Mesothelial cell of epicardium (in vitro differentiated cells): Measurements from ENCODE around the gene ITPR1. TPM values are rescaled to one million over a fixed set of nuclear protein-coding genes. Genes with fewer than 3 reads are reported as not detected.

ENCODE experiments used
- DNase-seq, 2 experiments: peaks; one replicate each; pipeline ENCODE4 v3.0.0; 2021; ENCODE audit warnings: low spot score in 2 of 2; ENCODE audit not compliant: unreplicated experiment in 2 of 2
- H3K27ac Mint-ChIP-seq: 2 replicates; pipeline ENCODE4 v1.8.0; 2021; ENCODE audit warnings: mixed read lengths
- H3K27me3 Mint-ChIP-seq: 2 replicates; pipeline ENCODE4 v1.8.0; 2021; ENCODE audit warnings: low read depth, mixed read lengths
- H3K36me3 Mint-ChIP-seq: 2 replicates; pipeline ENCODE4 v1.8.0; 2021; ENCODE audit warnings: mixed read lengths
- H3K4me1 Mint-ChIP-seq: 2 replicates; pipeline ENCODE4 v1.8.0; 2021; ENCODE audit warnings: mixed read lengths
- H3K4me3 Mint-ChIP-seq: 2 replicates; pipeline ENCODE4 v1.8.0; 2021; ENCODE audit warnings: mild to moderate bottlenecking, moderate library complexity, mixed read lengths
- H3K9me3 Mint-ChIP-seq: 2 replicates; pipeline ENCODE4 v1.8.0; 2021; ENCODE audit warnings: mixed read lengths
- total RNA-seq: library from RNA; stranded (reverse); gene quantifications from 3 replicates; pipeline ENCODE4 v1.2.1, GENCODE V29; 2021
- TF ChIP-seq, protein P1 (sequence below): fragments of 200-600 bp; sonication (generic); IDR thresholded peaks from one replicate; pipeline ENCODE4 v1.5.0; 2021; ENCODE audit warnings: antibody characterized with exemption; ENCODE audit not compliant: unreplicated experiment

Gene ITPR1
- total RNA-seq, 1 donor from 2014 or later: 21.3 TPM

GRCh38 chr3:4623421-4623999 lies 130.4 kb downstream of the ITPR1 start:
- H3K4me3 Mint-ChIP-seq: no peak overlapping the region

DNA sequence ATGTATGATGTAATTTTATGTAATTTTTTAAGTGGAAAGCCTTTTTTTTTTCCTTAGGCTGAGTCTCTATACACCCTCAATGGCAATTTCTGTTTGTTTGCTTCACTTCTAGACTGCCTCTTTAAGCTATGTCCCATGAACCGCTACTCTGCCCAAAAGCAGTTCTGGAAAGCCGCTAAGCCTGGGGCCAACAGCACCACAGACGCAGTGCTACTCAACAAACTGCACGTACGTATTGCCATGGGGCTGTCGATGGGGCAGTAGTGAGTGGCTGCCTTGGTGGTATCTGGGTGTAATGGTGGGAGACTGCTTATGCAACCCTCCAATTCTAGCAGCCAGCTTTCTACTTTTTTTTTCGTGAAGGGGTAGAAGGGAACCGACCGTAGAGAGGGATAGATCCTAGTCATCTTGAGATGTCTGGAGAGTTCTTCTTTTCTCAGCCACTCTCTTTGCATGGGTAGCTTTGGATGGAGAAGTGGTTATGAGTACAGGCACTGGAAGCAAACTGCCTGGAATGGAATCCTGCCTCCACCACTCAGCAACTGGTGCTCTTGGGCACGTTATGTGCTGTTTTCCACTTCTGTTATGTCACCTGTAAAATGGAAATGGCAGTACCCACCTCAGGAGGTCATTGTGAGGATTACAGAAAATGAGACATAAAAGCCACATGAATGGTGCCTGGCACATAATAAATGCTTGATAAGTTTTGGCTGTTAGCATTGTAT lies 134.7 kb downstream of the ITPR1 start:
- Mint-ChIP-seq H3K4me1 (no peaks in the 10 kb centered on the region), H3K27me3 (no peaks in the 10 kb centered on the region), H3K27ac (no peak overlapping the region), H3K9me3 (no peaks in the 10 kb centered on the region), H3K4me3 (no peak overlapping the region), H3K36me3 (no peaks in the 10 kb centered on the region)
- no peak for DNase-seq
- TF ChIP-seq, protein P1, sequence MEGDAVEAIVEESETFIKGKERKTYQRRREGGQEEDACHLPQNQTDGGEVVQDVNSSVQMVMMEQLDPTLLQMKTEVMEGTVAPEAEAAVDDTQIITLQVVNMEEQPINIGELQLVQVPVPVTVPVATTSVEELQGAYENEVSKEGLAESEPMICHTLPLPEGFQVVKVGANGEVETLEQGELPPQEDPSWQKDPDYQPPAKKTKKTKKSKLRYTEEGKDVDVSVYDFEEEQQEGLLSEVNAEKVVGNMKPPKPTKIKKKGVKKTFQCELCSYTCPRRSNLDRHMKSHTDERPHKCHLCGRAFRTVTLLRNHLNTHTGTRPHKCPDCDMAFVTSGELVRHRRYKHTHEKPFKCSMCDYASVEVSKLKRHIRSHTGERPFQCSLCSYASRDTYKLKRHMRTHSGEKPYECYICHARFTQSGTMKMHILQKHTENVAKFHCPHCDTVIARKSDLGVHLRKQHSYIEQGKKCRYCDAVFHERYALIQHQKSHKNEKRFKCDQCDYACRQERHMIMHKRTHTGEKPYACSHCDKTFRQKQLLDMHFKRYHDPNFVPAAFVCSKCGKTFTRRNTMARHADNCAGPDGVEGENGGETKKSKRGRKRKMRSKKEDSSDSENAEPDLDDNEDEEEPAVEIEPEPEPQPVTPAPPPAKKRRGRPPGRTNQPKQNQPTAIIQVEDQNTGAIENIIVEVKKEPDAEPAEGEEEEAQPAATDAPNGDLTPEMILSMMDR: no peak

More at GRCh38 chr3:4623421-4623999, 130.4 kb downstream of the ITPR1 start:
- no peak for DNase-seq
- TF ChIP-seq, protein P1: no peak
- H3K27ac Mint-ChIP-seq: no peak overlapping the region
- H3K4me1 Mint-ChIP-seq: no peaks in the 10 kb centered on the region
- peaks cover 10% of the 10 kb centered on the region for H3K9me3 Mint-ChIP-seq
- H3K27me3 Mint-ChIP-seq: peaks cover 22% of the 10 kb centered on the region
- peaks cover 6% of the 10 kb centered on the region for H3K36me3 Mint-ChIP-seq

DNA sequence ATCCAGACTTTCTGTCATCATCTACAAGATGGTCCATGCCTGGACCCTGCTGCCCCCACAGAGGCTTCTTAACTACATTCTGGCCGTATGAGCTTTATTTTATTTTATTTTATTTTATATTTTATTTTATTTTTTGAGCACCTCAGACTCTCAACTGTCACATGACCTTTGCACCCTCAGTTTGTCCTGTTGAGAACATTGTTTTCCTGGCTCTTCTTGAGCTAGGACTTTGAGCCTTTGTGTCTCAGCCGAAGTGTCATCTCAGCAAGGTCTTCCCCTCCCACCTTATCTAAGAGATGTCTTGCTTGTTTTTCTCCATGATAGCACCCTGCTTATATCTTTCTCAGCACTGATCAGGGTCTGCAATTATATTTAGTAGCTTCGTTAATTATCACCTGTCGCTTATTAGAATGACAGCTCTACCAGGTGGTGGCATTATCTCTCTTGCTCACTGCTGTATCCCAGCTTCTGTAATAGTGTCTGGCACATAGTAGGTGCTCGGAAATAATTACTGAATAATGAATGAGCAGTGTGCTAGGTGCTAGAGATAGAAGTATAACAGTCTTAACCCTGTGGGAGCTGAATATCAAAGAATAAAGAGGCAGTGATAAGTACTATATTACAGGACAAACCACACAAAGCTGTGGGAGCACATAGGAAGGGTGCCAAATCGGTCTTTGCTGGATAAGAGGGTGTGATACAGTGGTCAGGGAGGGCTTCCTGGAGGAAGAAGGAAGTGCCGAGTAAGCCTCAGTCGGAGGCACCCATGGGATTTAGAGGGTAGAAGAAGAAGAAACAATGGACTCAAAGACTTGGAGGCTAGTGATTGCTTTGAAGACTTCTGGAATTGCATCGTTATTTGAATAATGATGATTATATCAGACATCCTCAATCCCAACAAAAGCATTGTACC lies 136.2 kb downstream of the ITPR1 start:
- no peak overlapping the region for H3K4me3 Mint-ChIP-seq
- TF ChIP-seq, protein P1: no peak
- DNase-seq: no peak
- peaks cover 2% of the 10 kb centered on the region for H3K27me3 Mint-ChIP-seq
- no peaks in the 10 kb centered on the region for H3K4me1 Mint-ChIP-seq
- no peaks in the 10 kb centered on the region for H3K36me3 Mint-ChIP-seq
- no peaks in the 10 kb centered on the region for H3K9me3 Mint-ChIP-seq
- H3K27ac Mint-ChIP-seq: no peak overlapping the region

DNA sequence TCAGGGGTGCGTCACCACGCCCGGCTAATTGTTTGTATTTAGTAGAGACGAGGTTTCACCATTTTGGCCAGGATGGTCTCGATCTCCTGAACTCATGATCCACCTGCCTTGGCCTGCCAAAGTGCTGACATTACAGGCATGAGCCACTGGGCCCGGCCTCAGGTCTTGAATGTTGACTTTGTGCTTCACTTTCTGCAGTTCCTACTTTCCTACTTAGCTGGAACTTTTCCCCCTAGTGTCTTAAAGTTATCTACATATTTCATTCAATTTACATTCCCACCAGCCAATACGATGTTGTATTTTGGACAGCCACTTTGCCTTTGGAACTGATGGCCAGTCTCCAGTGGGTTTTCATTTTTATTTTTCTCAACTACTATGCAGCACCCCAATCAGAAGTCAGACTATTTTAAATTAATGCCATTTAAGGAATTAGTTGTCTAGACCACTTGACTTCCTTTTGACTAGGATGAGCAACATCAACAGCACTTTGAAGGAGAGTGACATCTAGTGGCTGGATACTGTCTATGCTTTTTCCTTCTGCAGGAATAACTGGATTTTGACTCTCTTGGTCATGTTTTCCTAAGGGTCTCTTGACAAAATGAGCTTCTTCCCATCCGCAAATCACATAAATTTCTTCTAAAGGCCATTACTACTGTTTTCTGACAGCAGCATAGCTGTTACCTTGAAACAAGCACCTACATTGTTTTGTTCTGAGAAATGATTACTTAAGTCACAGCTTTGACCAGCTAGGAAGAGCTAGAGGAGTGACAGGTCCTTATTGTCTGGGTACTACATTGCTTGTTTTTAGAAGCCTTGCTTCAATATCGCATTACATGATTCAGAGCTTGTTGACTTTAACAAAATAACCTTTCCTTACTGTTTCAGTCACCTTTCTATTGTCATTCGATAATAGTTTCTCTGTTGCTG lies 140.2 kb downstream of the ITPR1 start:
- Mint-ChIP-seq H3K36me3 (no peaks in the 10 kb centered on the region), H3K9me3 (no peaks in the 10 kb centered on the region), H3K4me1 (no peaks in the 10 kb centered on the region), H3K27ac (no peak overlapping the region), H3K4me3 (no peak overlapping the region), H3K27me3 (peaks cover 17% of the 10 kb centered on the region)
- no peak for DNase-seq
- TF ChIP-seq, protein P1: peak; percentile 79

GRCh38 chr3:4634894-4635293 lies 141.7 kb downstream of the ITPR1 start:
- no peak for DNase-seq
- Mint-ChIP-seq H3K27ac (no peak overlapping the region), H3K9me3 (no peaks in the 10 kb centered on the region), H3K27me3 (peaks cover 29% of the 10 kb centered on the region), H3K36me3 (no peaks in the 10 kb centered on the region), H3K4me1 (no peaks in the 10 kb centered on the region), H3K4me3 (no peak overlapping the region)
- TF ChIP-seq, protein P1: no peak
